Measurements from ENCODE around the gene ASGR1.

Gene ASGR1

GRCh38 chr17:7136266-7136877 is 42.8 kb downstream of the ASGR1 start:
- Histone ChIP-seq H3K9me3 (ENCODE audit: control insufficient read depth, insufficient read depth, low read depth, low read length) (no peaks in the 10 kb centered on the region), H3K4me3 (ENCODE audit: low read depth, low read length) (no peak overlapping the region; the same call in 1 of the 2 replicates), H3K36me3 (ENCODE audit: control insufficient read depth in 2 of 2, insufficient read depth in 1 of 2, low read length in 2 of 2) (no peaks in the 10 kb centered on the region), H3K4me1 (ENCODE audit: control insufficient read depth, insufficient read depth, low read length) (no peaks in the 10 kb centered on the region), H3K27ac (ENCODE audit: extremely low read depth, low read depth, low read length) (no peak overlapping the region)
- ChIA-PET POLR2A (interaction anchor here (0.6 to 2.2 kb wide), 4 partner anchors 79 to 226 kb away, joined by 3 to 10 read pairs (median 3); no protein-coding TSS in a partner anchor), CTCF (interaction anchor here (0.6 to 17.9 kb wide), 33 partner anchors 10 to 469 kb away, joined by 3 to 388 read pairs (median 4); partner anchors contain the start of gene SLC16A11)
- TF ChIP-seq ZNF266 (tag by site-specific recombination; IDR thresholded peaks at IDR 0.05; ENCODE audit: low read depth): no peak
- TF ChIP-seq ELK4 (IDR thresholded peaks at IDR 0.05; ENCODE audit: borderline replicate concordance, low read depth, low read length): no peak
- TF ChIP-seq RBAK (tag by site-specific recombination; IDR thresholded peaks at IDR 0.05): no peak
- TF ChIP-seq ZNF76 (tag by site-specific recombination; IDR thresholded peaks at IDR 0.05; ENCODE audit: borderline replicate concordance, low read depth): no peak
- no peak for TF ChIP-seq ZNF416 (tag by site-specific recombination; IDR thresholded peaks at IDR 0.05)
- TF ChIP-seq ZNF677 (tag by site-specific recombination; IDR thresholded peaks at IDR 0.05): no peak
- no peak for TF ChIP-seq ZNF645 (tag by site-specific recombination; IDR thresholded peaks at IDR 0.05)
- no peak for TF ChIP-seq BCL11A (tag by site-specific recombination; IDR thresholded peaks at IDR 0.05; ENCODE audit: low read depth)
- no peak for TF ChIP-seq KLF9 (tag by site-specific recombination; IDR thresholded peaks at IDR 0.05; ENCODE audit: low read depth)
- no peak for TF ChIP-seq ZNF174 (tag by site-specific recombination; IDR thresholded peaks at IDR 0.05)
- TF ChIP-seq YY1 (tag by site-specific recombination; IDR thresholded peaks at IDR 0.05): no peak
- no peak for TF ChIP-seq ZNF394 (tag by site-specific recombination; IDR thresholded peaks at IDR 0.05; ENCODE audit: borderline replicate concordance)
- no peak for TF ChIP-seq ZNF324 (tag by site-specific recombination; IDR thresholded peaks at IDR 0.05)
- no peak for TF ChIP-seq ZNF157 (tag by site-specific recombination; IDR thresholded peaks at IDR 0.05)
- TF ChIP-seq ZIC2 (tag by site-specific recombination; IDR thresholded peaks at IDR 0.05): no peak
- peak; percentile 87 for TF ChIP-seq ZNF654 (tag by site-specific recombination; IDR thresholded peaks at IDR 0.05; ENCODE audit: low read depth)
- 0 out of 2 replicates have a peak, but pooled peaks have one; percentile 18 for TF ChIP-seq KLF17 (tag by site-specific recombination; IDR thresholded peaks at IDR 0.05)
- TF ChIP-seq PRDM1 (tag by site-specific recombination; IDR thresholded peaks at IDR 0.05): no peak
- TF ChIP-seq, protein P1, sequence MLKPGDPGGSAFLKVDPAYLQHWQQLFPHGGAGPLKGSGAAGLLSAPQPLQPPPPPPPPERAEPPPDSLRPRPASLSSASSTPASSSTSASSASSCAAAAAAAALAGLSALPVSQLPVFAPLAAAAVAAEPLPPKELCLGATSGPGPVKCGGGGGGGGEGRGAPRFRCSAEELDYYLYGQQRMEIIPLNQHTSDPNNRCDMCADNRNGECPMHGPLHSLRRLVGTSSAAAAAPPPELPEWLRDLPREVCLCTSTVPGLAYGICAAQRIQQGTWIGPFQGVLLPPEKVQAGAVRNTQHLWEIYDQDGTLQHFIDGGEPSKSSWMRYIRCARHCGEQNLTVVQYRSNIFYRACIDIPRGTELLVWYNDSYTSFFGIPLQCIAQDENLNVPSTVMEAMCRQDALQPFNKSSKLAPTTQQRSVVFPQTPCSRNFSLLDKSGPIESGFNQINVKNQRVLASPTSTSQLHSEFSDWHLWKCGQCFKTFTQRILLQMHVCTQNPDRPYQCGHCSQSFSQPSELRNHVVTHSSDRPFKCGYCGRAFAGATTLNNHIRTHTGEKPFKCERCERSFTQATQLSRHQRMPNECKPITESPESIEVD (tag by site-specific recombination; IDR thresholded peaks at IDR 0.05): peak; percentile 56
- TF ChIP-seq ZNF521 (tag by site-specific recombination; IDR thresholded peaks at IDR 0.05): no peak
- no peak for TF ChIP-seq ZNF132 (tag by site-specific recombination; IDR thresholded peaks at IDR 0.05; ENCODE audit: borderline replicate concordance)
- no peak for TF ChIP-seq FEZF1 (tag by site-specific recombination; IDR thresholded peaks at IDR 0.05)
- TF ChIP-seq ZNF510 (tag by site-specific recombination; IDR thresholded peaks at IDR 0.05; ENCODE audit: insufficient replicate concordance): no peak
- TF ChIP-seq BCL11B (tag by site-specific recombination; IDR thresholded peaks at IDR 0.05; ENCODE audit: low read depth): no peak
- TF ChIP-seq ZBTB7A (tag by site-specific recombination; IDR thresholded peaks at IDR 0.05; ENCODE audit: low read depth): no peak
- peak; percentile 44; the same call in 1 of the 2 replicates for TF ChIP-seq CTCF (tag by site-specific recombination; IDR thresholded peaks at IDR 0.05)
- no peak for TF ChIP-seq TCF7L2 (IDR thresholded peaks at IDR 0.05; ENCODE audit: borderline replicate concordance, low read depth, low read length)
- TF ChIP-seq ZBTB8A (tag by site-specific recombination; IDR thresholded peaks at IDR 0.05): no peak
- TF ChIP-seq ZNF473 (tag by site-specific recombination; IDR thresholded peaks at IDR 0.05): no peak
- TF ChIP-seq ZNF561 (tag by site-specific recombination; IDR thresholded peaks at IDR 0.05; ENCODE audit: borderline replicate concordance): no peak

Measured in HEK293 (cell line).